HG03159 (cell line): ENCODE results near the gene AQP5.

ENCODE experiments used
- ATAC-seq: cut with Tn5 transposase; IDR thresholded peaks from one replicate; pipeline ENCODE4 v1.9.1; 2021; ENCODE audit warnings: mild to moderate bottlenecking, moderate library complexity; ENCODE audit not compliant: unreplicated experiment

AQP5 gene

DNA sequence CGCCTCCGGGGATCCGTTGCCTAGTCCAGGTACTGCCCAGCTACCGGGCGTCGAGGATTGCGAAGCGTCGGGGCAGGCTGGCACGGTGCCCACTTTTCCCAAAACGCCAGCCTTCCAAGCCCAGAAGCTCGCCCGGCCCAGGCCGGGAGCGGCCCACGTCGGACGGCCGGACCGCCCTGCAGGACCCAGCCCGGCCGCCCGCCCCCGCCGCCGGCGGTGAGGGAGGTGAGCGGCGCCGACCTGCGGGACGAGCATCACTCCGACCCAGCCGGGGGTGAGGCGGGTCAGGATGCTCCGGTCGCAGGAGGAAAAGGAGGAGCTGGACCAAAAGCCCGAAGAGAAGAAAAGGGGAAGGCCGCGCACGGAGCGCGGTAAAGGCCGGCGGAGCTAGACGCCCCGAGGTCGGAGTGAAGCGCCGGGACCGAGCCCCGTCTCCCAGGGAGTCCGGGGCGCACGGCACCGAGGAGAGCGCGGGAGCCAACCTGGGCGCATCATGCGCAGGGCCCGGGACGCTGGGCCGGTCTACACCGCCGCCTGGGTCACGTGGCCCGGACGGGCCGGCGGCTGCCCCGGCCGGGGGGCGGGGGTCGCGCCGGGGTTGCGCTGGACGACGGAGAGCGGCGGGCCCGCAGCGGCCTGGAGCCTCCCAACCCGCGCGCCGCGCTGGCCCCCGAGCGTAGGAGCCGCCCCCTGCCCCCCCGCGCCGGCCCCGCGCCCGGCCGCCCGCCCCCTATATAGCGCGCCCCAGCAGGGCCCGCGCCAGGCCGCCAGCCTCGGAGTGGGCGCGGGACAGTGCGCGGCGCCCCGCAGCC is at the start of gene AQP5:
TSS of gene AQP5 (plus strand) at position 762 of the 812 bp plus-strand sequence. CDS start 146 bp downstream, outside the sequence.
- ATAC-seq = no peak

DNA sequence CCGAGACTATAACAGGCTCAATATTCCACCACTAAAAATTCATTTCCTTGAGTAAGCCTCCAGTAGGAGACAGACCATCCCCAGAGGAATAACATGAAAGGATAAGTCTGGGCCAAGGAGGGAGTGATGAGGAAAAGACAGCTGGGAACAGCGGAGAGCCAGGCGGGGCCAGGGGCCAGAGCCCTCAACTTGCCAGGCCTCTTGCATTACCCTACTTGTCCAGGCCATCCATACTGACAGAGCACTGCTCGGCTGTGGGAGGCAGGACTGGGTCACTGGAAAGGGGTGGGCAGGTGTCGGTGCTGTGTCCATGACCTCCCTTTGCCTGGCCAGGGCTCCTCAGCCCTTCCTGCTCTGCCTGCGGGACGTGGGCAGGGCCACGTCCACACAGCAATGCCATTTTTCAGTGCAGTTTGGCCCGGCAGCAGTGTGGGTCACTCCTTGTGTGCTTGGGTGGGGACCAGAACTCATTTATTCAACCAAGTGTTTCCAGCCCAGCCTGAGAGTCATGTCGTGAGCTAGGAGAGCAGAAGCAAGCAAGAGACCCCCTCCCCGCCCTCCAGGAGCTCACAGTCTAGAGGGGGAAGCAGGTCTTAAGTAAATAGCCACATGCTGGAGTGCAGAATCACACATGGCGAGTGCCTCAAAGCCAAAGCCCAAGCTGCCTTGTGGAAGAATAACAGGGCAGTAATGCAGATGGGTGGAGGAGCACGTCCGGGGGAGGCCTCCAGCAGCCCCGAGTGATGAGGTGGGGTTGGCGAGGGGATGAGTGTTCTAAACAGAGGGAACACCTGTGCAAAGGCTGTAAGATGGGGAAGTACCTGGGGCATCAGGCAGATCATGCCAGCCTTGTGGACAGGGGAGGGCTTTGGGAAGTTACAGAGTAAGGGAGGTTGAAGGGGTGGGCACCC is 49.1 kb upstream of the AQP5 start:
- no peak for ATAC-seq

DNA sequence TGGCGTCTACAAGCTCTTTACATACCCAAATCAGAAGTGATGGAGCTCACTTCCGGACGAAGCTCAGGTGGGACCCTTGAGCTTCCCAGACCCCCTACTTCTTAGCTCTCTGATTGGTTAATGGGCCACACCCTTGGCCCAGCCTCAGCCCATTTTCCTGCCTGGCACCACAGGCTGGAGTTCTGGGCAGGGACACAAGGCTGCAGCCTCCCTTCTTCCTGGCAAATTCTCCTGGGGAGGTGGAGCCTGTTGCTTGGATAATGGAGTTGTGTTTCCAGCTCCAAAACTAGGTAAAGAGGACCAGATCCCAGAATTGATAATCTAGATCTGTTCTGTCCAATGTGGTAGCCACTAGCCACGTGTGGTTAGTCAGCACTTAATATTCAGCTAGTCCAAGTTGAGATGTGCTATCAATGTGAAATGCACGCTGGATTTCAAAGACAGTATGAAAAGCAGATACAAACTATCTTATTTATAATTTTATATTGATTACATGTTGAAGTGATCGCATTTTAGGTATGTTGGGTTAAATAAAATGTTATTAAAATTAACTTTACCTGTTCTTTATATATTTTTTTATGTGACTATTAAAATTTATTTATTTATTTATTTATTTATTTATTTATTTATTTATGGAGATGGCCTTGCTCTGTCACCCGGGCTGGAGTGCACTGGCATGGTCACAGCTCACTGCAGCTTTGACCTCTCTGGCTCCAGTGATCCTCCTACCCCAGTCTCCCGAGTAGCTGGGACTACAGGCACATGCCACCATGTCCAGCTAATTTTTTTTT is 45.3 kb upstream of the AQP5 start:
- no peak for ATAC-seq

DNA sequence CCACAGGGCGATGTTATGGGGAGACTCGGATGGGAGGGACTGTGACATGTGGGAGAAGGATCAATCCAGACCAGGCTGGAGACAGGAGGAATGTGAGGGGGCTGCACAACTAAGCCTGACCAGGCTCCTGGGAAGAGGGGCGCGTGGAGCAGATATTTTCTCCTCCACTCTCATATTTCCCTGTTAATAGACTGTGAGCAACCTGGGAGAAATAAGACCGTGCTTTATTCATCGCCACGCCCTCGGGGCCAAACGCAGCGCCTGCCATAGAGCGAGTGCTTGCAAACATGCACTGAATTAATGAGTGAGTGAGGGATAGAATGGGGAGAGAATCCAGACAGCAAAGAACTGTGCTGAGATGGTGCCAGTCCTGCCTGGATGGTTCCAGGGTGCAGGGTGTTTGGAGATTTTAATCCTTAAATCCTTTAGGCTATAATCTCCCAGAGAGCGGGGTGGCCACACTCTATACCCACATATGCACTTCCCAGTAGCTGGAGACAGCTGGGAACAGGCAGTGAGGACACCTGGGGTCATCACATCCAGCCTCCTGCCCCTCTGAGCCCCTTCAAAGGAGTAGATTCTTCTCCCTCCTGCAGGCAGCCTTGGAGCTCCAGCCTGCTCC is 44.4 kb upstream of the AQP5 start:
- no peak for ATAC-seq

DNA sequence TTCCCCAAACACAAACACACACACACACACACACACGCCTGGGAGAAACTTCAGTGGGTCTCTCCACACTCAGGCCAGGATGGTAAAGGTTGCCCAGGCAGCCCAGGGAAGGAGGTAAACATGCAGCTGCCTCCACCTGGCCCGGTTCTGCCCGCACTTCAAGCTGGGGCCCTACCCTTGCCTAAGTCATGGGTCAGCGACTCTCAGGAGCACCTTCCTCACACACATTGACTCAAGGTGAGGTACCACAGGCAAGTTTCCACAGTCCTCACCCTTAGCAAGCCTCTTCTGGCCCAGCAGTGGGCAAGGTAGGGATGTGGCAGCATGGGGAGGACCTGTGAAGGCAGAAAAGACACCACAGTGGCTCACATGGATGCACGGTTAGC is 43.9 kb upstream of the AQP5 start:
- ATAC-seq = no peak

DNA sequence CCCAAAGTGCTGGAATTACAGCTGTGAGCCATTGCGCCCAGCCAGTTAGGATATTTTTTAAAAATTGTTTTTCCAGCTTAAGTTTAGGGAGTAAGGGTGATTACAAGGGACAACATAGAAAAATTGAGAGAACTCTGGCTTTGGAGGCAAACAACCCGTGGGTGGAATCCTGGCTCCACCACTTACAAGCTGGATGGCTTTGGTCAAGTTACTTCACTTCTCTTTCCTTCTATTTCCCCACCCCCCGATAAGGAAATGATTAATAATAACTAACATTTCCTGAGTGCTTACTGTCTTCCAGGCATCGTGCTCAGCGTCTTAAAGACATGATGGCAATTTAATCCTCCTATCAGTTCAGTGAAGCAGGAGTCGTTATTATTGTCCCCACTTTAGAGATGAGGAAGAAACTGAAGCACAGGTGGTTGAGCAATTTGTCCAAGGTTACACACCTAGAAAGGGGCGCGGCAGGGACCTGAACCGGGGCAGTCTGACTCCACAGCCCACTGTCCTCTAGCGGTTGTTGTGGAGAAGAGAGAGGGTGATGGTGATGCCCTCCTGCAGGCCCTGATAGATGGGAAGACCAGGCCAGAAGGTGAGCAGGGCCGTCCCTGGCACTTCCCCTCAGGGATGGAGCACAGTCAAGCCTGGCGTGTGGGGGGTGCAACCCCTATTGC is 41.3 kb upstream of the AQP5 start:
- no peak for ATAC-seq

DNA sequence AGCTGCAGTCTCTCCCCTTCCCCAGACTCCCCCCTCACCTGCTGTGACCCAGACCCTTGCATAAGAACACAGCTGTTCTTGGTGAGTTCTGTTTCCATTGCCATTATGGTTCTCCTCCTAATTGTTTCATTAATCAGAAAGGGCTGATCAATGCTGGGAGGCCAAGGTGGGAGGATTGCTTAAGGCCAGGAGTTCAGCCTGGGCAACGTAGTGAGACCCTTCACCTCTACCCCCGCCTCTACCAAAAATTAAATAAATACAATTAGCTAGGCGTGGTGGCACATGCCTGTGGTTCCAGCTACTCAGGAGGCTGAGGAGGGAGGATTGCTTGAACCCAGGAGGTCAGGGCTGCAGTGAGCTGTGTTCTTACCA is 40.8 kb upstream of the AQP5 start:
- no peak for ATAC-seq

DNA sequence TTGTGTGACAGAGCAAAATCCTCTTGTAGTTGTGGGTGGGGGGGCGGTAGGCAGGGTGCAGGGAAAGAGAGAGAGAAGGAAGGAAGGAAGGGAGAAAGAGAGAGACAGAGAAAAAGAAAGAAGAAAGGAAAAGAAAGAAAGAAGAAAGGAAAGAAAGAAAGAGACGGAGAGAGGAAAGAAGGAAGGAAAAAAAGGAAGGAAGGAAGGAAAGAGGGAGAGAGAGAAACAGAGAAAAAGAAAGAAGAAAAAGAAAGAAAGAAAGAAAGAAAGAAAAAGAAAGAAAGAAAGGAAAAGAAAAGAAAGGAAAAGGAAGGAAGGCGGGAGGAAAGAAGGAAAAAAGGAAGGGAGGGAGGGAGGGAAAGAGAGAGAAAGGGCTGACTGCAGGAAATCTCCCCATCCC is 40.4 kb upstream of the AQP5 start:
- ATAC-seq = no peak

DNA sequence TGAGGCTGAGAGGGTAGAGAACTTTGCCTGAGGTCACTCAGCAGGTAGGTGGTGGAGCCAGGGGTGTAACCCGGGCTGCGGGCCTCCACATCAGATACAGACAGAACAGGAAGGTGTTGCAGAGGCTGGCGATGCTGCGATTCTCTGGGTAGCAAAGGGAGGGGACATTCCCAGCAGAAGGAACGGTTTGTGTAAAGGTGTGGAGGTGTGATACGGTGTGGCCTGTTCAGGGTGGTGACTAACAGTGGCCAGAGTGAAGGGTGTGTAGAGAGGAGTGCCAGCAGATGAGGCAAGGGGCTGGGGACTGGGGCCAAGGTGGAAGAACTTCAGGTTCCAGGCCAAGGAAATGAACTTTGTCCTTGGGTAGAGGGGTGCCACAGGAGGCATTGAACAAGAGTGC is 39.7 kb upstream of the AQP5 start:
- ATAC-seq = no peak

DNA sequence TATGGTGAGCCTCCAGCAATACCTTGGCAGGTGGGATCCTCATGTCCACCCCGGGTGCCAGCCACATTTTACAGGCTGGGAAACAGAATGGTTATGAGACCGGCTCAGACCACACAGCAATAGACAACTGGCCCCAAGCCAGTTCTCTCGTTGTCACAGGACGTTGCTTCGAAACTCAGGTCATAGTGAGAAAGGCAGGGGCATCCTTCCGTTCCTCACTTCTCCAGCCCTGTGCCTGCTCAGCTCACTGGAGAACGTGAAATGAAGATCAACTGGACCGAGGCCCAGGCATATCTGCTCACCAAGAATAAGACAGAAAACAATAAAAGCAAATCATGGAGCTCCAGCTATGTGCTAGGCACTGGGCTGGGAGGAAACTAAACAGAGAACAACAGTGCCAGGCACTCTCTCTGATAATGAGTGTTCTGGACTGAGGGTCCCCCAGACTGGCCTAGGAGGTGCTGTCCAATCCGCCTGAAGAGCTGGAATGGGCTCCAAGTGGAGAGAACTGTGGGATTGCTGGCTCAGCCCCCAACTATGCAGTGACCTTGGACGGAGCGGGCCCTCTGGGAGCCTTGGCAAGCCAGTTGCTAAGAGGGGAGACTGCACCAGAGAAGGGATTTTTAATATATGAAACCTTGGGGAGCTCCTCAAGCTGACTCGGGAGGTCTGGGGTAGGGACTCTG is 39.2 kb upstream of the AQP5 start:
- ATAC-seq = no peak

DNA sequence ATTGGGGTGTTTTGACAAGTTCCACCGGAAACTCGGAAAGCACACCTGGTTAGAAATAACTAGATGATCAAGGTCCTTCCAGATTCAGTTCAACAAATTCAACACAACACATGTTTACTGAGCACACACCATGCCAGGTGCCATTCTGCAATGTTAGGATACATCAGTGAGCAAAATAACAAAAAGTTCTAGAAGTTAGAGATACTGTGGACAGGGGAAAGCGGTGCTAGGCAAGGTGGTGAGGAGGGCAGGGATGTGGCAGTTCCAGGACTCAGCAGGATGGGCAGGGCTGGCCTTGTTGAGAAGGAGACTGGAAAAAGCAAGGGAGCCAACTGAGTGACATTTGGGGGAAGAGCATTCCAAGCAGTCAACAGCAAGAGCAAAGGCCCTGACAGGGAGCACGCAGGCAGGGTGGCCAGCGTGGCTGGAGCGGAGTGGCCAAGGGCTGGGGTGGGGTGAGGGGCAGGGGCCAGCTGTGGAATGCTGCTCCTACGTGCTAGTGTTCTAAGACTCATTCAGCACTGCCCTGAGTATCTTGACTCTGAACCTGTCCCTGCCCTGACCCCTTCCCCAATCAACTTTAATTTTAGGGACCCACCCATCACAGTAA is 38.5 kb upstream of the AQP5 start:
- ATAC-seq = no peak

DNA sequence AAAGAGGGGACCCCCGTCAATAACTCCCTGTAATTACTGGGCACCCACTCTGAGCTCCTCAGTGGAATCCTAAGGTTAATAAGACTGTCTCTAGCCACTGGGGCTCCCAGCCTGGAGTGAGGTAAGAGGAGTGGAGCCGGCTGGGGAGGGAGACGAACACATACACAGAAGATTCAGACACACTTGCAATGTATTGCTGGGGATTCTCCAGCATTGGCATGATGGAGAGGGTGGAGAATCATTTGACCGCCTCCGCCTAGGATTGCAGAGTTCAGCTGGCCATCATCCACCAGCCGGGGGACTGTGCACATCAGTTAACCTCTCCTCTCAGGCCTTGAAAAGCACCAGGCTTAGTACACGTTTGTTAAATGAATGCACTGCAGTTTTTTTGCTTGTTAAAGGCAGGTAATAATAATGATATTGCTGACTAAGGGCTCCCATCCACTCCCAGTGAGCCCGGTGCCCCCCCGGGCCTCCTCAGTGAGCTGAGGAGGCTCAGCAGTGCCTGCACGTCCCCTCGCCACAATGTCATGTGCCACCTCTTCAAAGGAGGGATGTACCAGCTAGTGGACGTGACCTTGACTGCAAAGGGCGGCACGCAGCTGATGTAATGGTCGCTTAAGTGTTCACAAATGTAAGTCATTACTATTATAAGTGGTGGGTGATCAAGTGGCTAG is 37.7 kb upstream of the AQP5 start:
- ATAC-seq = no peak

DNA sequence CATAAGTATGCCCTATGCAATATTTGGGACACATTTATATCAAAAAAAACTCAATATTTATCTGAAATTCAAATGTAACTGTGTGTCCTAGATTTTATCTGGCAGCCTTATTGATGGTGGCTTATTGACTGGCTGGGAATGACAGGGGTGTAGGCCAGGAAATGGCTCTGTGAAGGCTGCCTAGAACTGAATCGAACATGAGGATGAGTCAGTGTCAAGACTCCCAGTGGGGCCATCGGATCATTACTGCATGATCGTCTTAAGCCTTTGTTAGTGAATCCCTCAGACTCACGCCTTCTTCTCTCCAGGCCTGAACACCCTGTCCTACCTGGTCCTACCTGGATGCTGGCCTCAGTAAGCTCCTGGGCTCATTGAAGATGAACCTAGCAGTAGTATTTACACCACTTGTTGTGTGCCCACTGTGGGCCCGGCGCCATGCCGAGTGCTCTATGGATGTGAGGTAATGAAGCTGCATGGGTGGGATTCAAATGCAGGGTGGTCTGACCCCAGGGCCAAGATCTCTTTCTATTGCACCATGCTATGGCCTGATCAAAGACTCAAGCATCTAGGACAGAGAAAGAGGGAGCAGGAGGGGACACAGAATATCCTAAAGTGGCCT is 36.9 kb upstream of the AQP5 start:
- no peak for ATAC-seq

DNA sequence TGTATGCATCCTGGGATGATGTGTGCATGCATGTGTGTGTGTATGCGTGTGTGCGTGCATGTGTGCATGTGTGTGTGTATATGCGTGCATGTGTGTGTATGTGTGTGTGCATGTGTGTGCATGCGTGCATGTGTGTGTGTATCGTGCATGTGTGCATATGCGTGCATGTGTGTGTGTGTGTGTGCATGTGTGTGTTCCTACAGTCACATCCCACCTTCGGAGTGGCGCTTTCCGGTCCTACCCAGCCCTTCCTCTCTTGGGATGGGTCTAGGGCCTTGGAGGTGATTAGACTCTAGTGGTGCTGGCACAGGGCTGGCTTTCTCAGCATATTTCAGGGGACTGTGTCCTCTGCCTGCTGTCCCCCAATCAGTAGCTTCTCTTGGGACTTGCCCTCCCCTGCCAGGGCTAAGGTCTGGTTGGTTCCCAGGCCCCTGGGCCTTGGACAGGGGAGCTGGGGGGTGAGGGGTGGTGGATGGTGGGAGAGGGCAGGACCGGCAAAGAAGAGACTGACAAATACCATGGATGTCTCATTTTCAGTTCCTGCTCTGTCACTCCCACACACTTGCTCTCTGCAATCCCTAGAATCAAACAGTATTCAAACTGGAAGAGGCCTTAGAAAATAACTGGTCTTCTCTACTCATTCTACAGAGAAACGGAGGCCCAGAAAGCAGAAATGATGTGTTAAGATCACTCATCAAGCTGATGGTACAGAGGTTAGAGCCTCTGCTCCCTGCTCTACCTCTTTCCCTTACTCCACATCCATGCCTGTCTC is 36.1 kb upstream of the AQP5 start:
- ATAC-seq = no peak

DNA sequence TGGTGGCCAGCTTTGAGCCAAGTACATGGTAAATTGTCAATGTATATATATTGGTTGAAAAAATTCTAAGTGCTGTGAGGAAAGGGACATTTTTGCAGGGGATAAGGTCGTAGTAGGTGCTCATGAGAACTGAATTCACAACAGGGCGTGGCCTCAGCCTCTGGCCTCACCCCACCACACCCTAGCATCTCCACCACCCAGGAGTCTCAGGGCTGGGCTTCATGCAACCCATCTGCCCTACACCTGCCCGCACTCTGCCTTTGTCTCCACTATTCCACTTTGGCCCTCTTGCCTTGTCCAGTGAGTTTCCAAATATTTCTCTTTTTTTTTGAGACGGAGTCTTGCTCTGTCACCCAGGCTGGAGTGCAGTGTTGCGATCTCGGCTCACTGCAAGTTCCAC is 33.2 kb upstream of the AQP5 start:
- no peak for ATAC-seq

DNA sequence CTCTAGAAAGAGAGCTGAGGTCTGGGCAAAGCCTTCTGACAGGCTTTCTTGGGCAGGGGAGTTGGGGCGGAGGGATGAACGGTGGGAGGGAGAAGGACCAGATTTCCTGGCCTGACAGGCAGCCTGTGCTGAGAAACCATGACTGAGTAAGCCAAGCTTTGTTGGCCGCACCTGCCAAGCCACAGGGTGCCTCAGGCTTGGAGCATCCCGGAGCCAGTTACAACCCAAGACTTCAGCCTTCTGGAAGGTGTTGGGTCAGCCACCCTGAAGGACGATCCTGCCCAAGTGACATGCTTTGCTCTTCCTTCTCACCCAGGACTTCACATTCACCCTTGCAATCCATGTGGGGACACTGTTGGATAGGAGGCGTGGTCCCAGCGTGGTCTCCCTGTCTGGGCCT is 32.1 kb upstream of the AQP5 start:
- ATAC-seq = no peak

DNA sequence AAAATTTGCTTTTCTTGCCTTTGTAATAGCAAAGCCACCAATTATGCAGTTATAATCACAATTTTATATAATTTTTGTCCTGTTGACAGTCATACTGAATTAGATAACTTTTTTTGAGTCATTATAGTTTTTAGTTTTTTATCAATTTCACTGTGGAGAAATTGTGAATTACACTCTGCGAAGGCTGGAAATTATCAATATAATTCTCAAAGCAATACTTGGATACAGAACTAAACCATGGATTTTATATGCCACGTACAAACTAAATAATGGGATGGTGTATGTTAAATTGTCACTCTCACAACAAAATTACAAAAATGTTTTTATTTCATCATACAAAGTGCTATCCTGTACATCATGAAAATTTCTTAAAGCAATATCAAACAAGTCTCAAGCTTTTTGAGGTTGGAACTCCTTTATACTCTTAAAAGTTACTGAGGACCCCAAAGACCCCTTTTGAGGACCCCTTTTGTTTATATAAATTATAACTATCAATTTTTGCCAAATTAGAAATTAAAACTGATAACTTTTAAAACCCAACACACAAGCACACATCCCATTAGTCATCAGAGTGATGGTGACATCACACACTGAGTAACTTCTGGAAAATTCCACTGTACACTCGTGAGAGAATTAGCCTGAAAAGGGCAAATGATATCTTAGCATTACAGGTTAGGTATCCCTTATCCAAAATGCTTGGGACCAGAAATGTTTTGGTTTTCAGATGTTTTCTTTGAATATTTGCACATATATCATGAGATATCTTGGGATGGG is 31.0 kb upstream of the AQP5 start:
- ATAC-seq = no peak
